HepG2 (cell line): ENCODE data around the gene RAD50. TPM values are rescaled to one million over a fixed set of nuclear protein-coding genes. Genes with fewer than 3 reads are reported as not detected.

ENCODE experiments used
- ATAC-seq: fragments of 200-7000 bp; cut with Tn5 transposase; 3 replicates; pipeline ENCODE4 v1.9.1; 2020; ENCODE audit warnings: mild to moderate bottlenecking, moderate library complexity
- BruUV-seq: library from RNA; stranded (reverse); fragments of 400-500 nt; replicated peaks from 2 replicates; lab custom pipeline; 2021; lab: Mats Ljungman, UMichigan
- CTCF ChIA-PET: fragments of 300-600 bp; formaldehyde crosslinking; extraction: SDS; loops from one replicate; lab custom pipeline; 2021; ENCODE audit warnings: low total read pairs, inconsistent platforms, low intra/inter-chr PET ratio; lab: Yijun Ruan, JAX
- POLR2A ChIA-PET: fragments of 350-600 bp; sonication (Branson Sonifier 250); formaldehyde crosslinking; loops from one replicate; lab custom pipeline; 2020; ENCODE audit warnings: antibody characterized with exemption, inconsistent platforms; lab: Yijun Ruan, JAX
- DNase-seq: peaks from one replicate; pipeline ENCODE4 v3.0.0-alpha.2; 2015; ENCODE audit warnings: low spot score
- FAIRE-seq: peaks from 3 replicates; lab custom pipeline; 2011; peaks lifted over from hg19 to GRCh38; lab: Jason Lieb, UNC
- H2AFZ ChIP-seq: one replicate; pipeline ENCODE4 v1.6.1; 2011; ENCODE audit warnings: low read length, inconsistent platforms
- H3K27ac ChIP-seq: fragments of 300-600 bp; 3 replicates; pipeline ENCODE4 v1.8.0; 2011; ENCODE audit warnings: mixed run types, mild to moderate bottlenecking, mixed read lengths, low read length, inconsistent platforms; ENCODE audit not compliant: insufficient read depth; ENCODE audit errors: extremely low read length
- H3K27me3 ChIP-seq, 2 experiments: fragments of 200-600 bp in 1 of 2; 2 replicates in 1 of 2; 3 replicates in 1 of 2; pipeline versions ENCODE4 v1.6.0 to v1.8.0; 2011; ENCODE audit warnings: low read length in 2 of 2, mild to moderate bottlenecking in 2 of 2, moderate library complexity in 2 of 2, inconsistent platforms in 1 of 2; ENCODE audit not compliant: insufficient read depth in 2 of 2, control insufficient read depth in 1 of 2
- H3K36me3 ChIP-seq, 2 experiments: fragments of 200-600 bp in 1 of 2; replicated peaks in 1 of 2; 2 replicates in 1 of 2; 3 replicates in 1 of 2; pipeline versions ENCODE4 v1.5.1 to v1.8.0; 2011; ENCODE audit warnings: low read length in 2 of 2, inconsistent platforms in 1 of 2; ENCODE audit not compliant: insufficient read depth in 2 of 2, control insufficient read depth in 1 of 2
- H3K4me1 ChIP-seq: 2 replicates; pipeline ENCODE4 v1.5.1; 2012; ENCODE audit warnings: low read length, inconsistent platforms; ENCODE audit not compliant: insufficient read depth
- H3K4me2 ChIP-seq: 2 replicates; pipeline ENCODE4 v1.6.0; 2011; ENCODE audit warnings: low read depth, low read length, inconsistent platforms
- H3K4me3 ChIP-seq, 3 experiments: fragments of 200-600 bp in 1 of 3; sonication (generic), shearing (Covaris generic) in 1 of 3; replicated peaks in 1 of 3; 2 replicates each; pipeline ENCODE4 v1.5.1; 2011 to 2016; ENCODE audit warnings: low read length in 3 of 3, inconsistent platforms in 2 of 3, low read depth in 2 of 3, mild to moderate bottlenecking in 2 of 3, control low read depth in 1 of 3, mixed read lengths in 1 of 3; ENCODE audit not compliant: insufficient read depth in 1 of 3
- H3K79me2 ChIP-seq: one replicate; pipeline ENCODE4 v1.6.1; 2011; ENCODE audit warnings: low read length, inconsistent platforms; ENCODE audit not compliant: insufficient read depth
- H3K9ac ChIP-seq: 2 replicates; pipeline ENCODE4 v1.6.0; 2011; ENCODE audit warnings: mild to moderate bottlenecking, low read depth, low read length, inconsistent platforms; ENCODE audit not compliant: insufficient read depth
- H3K9me3 ChIP-seq: 2 replicates; pipeline ENCODE4 v1.5.1; 2012; ENCODE audit warnings: mild to moderate bottlenecking, low read length
- H4K20me1 ChIP-seq: 2 replicates; pipeline ENCODE4 v1.6.0; 2011; ENCODE audit warnings: inconsistent platforms, mild to moderate bottlenecking, low read length, moderate library complexity; ENCODE audit not compliant: insufficient read depth
- CAMTA2 ChIP-seq: sonication (generic); formaldehyde crosslinking; IDR thresholded peaks from 2 replicates; pipeline ENCODE4 v1.4.0; 2020; ENCODE audit warnings: mild to moderate bottlenecking, missing genetic modification reagents, borderline replicate concordance
- CENPX ChIP-seq: sonication (generic); formaldehyde crosslinking; IDR thresholded peaks from 2 replicates; pipeline ENCODE4 v1.9.0; 2021; ENCODE audit warnings: mild to moderate bottlenecking, missing genetic modification reagents, moderate library complexity
- ETV6 ChIP-seq: sonication (generic); formaldehyde crosslinking; conservative IDR thresholded peaks from 2 replicates; pipeline ENCODE4 v1.4.0; 2020; ENCODE audit warnings: missing genetic modification reagents
- FOSL2 ChIP-seq: sonication (generic); formaldehyde crosslinking; IDR thresholded peaks from 2 replicates; pipeline ENCODE4 v1.4.0; 2020; ENCODE audit warnings: missing genetic modification reagents
- HDAC2 ChIP-seq: sonication (generic); formaldehyde crosslinking; IDR thresholded peaks from 2 replicates; pipeline ENCODE4 v1.4.0; 2020; ENCODE audit warnings: missing genetic modification reagents
- HHEX ChIP-seq: IDR thresholded peaks from 2 replicates; pipeline ENCODE4 v1.6.1; 2016; ENCODE audit warnings: control low read depth
- HNRNPH1 ChIP-seq: fragments of 200-400 bp; formaldehyde crosslinking; optimal IDR thresholded peaks from 2 replicates; pipeline ENCODE3; 2017; ENCODE audit warnings: mild to moderate bottlenecking, low read depth, low read length
- PRPF4 ChIP-seq: fragments of 200-400 bp; formaldehyde crosslinking; IDR thresholded peaks from 2 replicates; pipeline ENCODE4 v1.6.1; 2016; ENCODE audit warnings: low read length, low read depth; ENCODE audit not compliant: poor library complexity, severe bottlenecking
- RFXAP ChIP-seq: sonication (generic); formaldehyde crosslinking; IDR thresholded peaks from 2 replicates; pipeline ENCODE4 v1.4.0; 2020; ENCODE audit warnings: missing genetic modification reagents, borderline replicate concordance
- RXRA ChIP-seq: sonication (generic); formaldehyde crosslinking; IDR thresholded peaks from 2 replicates; pipeline ENCODE4 v1.5.1; 2020; ENCODE audit warnings: missing genetic modification reagents
- SNAI1 ChIP-seq: sonication (generic); formaldehyde crosslinking; IDR thresholded peaks from 2 replicates; pipeline ENCODE4 v1.5.0; 2020; ENCODE audit warnings: mild to moderate bottlenecking, missing genetic modification reagents, borderline replicate concordance
- TBP ChIP-seq: sonication (generic); formaldehyde crosslinking; IDR thresholded peaks from 2 replicates; pipeline ENCODE4 v1.5.0; 2020; ENCODE audit warnings: missing genetic modification reagents
- TSC22D2 ChIP-seq: sonication (generic); formaldehyde crosslinking; IDR thresholded peaks from 2 replicates; pipeline ENCODE4 v1.5.1; 2020; ENCODE audit warnings: missing genetic modification reagents, mild to moderate bottlenecking, borderline replicate concordance
- ZC3H4 ChIP-seq: sonication (generic); formaldehyde crosslinking; IDR thresholded peaks from 2 replicates; pipeline ENCODE4 v1.4.0; 2020; ENCODE audit warnings: missing genetic modification reagents, borderline replicate concordance
- ZFP37 ChIP-seq: sonication (generic); formaldehyde crosslinking; IDR thresholded peaks from 2 replicates; pipeline ENCODE4 v1.4.0; 2020; ENCODE audit warnings: missing genetic modification reagents, borderline replicate concordance
- ZNF572 ChIP-seq: sonication (generic); formaldehyde crosslinking; IDR thresholded peaks from 2 replicates; pipeline ENCODE4 v1.5.1; 2020; ENCODE audit warnings: mild to moderate bottlenecking, missing genetic modification reagents
- ZNF776 ChIP-seq: sonication (generic); formaldehyde crosslinking; IDR thresholded peaks from 2 replicates; pipeline ENCODE4 v1.4.0; 2020; ENCODE audit warnings: mild to moderate bottlenecking, missing genetic modification reagents
- ZNF788 ChIP-seq: sonication (generic); formaldehyde crosslinking; IDR thresholded peaks from 2 replicates; pipeline ENCODE4 v1.5.0; 2020; ENCODE audit warnings: mild to moderate bottlenecking, missing genetic modification reagents, borderline replicate concordance
- WGBS: methylation state at CpG from one replicate; pipeline ENCODE4 v1.1.6; 2017; ENCODE audit warnings: low lambda C conversion rate; 5-methylcytosine and 5-hydroxymethylcytosine counted together
- in situ Hi-C: cut with HindIII; loops from 2 replicates; pipeline ENCODE4 v1.10.0; 2017; ENCODE audit warnings: low pct_unique_long_range_greater_than_20kb; ENCODE audit not compliant: extremely low pct_ligation_motif_present
- intact Hi-C: fragments of 100-400 bp; cut with micrococcal nuclease; formaldehyde crosslinking; loops from one replicate; pipeline ENCODE4 v1.10.0; 2022; ENCODE audit not compliant: unreplicated experiment
- polyA plus RNA-seq, 8 experiments: library from polyadenylated mRNA; depleted of rRNA in 3 of 8; stranded (reverse) in 7 of 8; unstranded in 1 of 8; fragments of >200 nt; fragmentation: Illumina TruSeq in 4 of 8; extraction: Trizol in 4 of 8; gene quantifications; 2 replicates each; pipeline versions ENCODE4 v1.2.1 to v1.2.3, GENCODE V29; 2011 to 2016; ENCODE audit warnings: low read depth in 4 of 8, missing spikeins in 1 of 8, mixed read lengths in 1 of 8; ENCODE audit not compliant: insufficient read depth in 1 of 8
- total RNA-seq, 5 experiments: library from RNA; depleted of rRNA; stranded (reverse); fragments of >200 nt; fragmentation: Illumina TruSeq; extraction: Trizol; gene quantifications; 2 replicates each; pipeline ENCODE4 v1.2.3, GENCODE V29; 2016; ENCODE audit warnings: low read depth in 1 of 5

Gene RAD50
- total and polyA plus RNA-seq, 2 of the 13 experiments (the other 11 are each of a cell fraction or from before 2014, with no cell fraction given): 19.2 to 23.4 TPM

DNA sequence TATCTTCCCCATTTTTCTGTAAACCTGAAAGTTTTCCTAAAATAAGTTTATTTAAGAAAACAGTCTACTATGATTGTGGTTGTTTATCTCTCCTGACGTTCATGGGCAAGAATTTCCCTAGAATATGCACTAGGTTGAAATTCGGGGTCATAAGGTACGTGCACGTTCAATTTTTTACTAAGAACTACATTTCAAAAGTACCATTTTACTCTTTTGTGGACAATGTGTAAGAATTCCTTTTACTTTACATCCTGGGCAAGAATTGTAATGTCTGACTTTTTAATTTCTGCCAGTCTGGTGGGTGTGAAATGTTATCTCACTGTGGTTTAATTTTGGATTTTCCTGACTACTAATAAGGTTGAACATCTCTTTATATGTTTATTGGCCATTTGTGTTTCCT, 25.8 kb upstream of the RAD50 start:
- Histone ChIP-seq H3K27ac (no peak overlapping the region), H3K9me3 (no peaks in the 10 kb centered on the region), H3K36me3 (no peaks in the 10 kb centered on the region), H3K4me3 (no peak overlapping the region), H3K27me3 (no peaks in the 10 kb centered on the region), H4K20me1 (no peaks in the 10 kb centered on the region), H3K79me2 (no peaks in the 10 kb centered on the region), H3K4me2 (no peak overlapping the region), H3K9ac (no peak overlapping the region), H3K4me1 (peaks cover 14% of the 10 kb centered on the region), H2AFZ (no peak overlapping the region)
- no TSS peak for BruUV-seq
- CTCF ChIA-PET: no interaction called here
- POLR2A ChIA-PET: no interaction called here
- ATAC-seq (no peak), FAIRE-seq (no peak), DNase-seq (no peak)
- WGBS: 40% methylated on average over 4 of the region's 4 CpGs
- in situ Hi-C loops: no loop called here
- TF ChIP-seq ZNF776 (CRISPR knock-in tag) (no peak), ZNF788 (no peak), RFXAP (no peak), TBP (no peak), TSC22D2 (CRISPR knock-in tag) (no peak), HHEX (no peak), PRPF4 (no peak), ZC3H4 (no peak), HDAC2 (CRISPR knock-in tag) (no peak), HNRNPH1 (no peak), ZFP37 (CRISPR knock-in tag) (no peak), ZNF572 (CRISPR knock-in tag) (no peak), SNAI1 (CRISPR knock-in tag) (no peak), ETV6 (CRISPR knock-in tag) (no peak), CENPX (no peak), CAMTA2 (CRISPR knock-in tag) (no peak), FOSL2 (CRISPR knock-in tag) (no peak), RXRA (CRISPR knock-in tag) (no peak)
- intact Hi-C loops: no loop called here
